Stimulated activated CD8-positive, alpha-beta memory T cell treated with anti-CD3 and anti-CD28 coated beads, Interleukin-4, amount 100 ng/mL, for 48 hours (primary cell): ENCODE data around the gene SYT7.
A peak's percentile ranks its signal among the peaks of the same experiment; 100 is the strongest.

Experiments
- DNase-seq: peaks from one replicate; pipeline ENCODE4 v3.0.0-alpha.2; 2020

The SYT7 gene

DNA sequence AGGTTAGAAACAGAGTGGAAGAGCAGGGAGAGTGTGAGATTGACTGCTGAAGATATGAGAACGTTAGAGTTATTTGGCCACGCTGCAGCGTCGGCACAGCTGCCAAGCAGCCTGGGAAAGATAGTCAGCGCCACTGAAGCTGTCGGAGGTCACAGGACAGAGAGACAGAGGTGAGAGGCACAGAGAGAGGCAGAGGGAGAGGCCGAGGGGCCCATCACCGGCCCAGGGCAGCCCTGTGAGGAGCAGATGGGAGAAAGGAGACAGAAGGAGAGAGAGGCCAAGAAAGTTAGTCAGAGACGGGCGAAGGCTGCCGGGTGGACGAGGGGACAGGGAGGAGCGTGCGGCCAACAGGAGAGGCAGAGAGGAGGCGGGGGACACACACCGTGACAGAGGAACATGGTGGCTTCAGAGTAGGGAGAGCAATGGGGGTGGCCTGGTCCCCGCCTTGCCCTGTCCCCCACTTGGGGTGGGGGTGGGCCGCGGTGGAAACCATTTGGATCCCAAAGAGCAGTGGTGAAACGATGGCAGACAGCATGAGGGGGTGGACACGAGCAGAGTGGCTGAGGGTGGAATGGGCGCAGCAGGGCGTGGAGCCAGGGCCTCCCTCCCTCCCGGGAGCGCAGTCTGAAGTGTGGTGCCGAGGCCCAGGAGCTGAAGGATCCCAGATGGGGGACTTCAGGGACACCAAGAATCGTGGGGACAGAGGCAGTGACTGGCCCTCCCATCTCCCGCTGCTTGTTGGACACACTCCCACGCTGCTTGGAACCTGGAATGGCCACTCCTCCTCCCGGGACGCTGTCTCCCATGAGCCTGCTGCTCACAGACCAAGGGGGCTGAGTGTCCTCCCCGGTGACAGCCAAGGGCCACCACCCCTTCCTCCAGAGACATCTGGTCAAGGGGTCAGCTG, 45.7 kb downstream of the SYT7 start:
- no peak for DNase-seq

DNA sequence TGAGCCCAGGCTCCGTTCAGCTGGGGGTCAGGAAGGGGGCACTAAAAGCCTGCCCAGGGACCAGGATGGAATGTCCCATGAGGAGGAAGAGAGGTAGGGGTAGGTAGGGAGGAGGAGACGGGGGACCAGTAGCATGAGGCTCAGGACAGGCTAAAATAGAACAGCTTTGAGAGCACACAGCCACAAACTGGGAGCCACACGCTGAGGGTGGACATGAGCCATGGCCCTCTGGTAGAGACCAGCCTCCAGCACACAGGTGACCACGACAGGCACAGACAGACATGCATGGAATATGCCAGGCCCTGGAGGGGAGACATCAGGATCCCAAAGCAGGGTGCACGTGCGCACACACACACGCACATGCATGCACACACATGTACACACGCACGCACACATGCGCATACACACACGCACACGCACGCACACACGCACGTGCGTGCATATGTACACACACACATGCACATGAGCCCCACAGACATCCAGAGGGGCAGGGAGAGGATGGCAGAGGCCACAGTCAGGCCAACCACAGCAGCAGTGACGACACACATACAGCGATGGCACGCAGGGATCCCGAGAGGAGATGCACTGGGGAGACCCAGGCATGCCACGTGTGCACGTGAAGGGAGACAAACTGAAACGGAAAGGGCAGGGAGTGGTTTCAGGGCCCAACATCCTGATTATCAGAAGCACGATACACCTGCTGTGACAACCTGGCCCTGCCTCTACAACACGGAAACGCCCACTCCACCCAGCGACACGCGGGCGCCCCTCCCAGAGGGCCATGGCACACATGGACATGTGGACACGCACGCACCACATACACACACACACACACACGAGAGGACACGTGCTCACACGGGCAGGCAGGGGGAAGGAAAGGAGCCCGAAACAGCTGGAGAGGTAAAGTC, 46.6 kb downstream of the SYT7 start:
- DNase-seq: no peak

DNA sequence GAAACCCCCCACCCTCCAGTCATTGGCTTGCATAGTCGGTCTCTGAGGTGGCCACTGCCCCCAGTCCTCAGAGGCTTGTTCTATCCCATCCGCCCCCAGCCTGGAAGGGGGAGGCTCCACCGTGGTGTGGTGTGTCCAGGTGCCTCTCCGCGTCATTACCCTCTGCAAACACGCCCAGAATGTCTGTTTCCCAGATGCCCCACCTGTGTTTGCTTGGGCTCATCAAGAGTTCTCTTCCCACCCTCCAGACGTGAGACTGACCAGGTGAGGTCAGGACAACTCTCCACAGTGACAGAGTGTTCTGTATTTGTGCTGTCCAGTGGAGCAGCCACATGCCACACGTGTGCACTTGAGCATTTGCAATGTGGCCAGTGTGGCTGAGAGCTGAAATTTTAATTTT, 47.5 kb downstream of the SYT7 start:
- no peak for DNase-seq

DNA sequence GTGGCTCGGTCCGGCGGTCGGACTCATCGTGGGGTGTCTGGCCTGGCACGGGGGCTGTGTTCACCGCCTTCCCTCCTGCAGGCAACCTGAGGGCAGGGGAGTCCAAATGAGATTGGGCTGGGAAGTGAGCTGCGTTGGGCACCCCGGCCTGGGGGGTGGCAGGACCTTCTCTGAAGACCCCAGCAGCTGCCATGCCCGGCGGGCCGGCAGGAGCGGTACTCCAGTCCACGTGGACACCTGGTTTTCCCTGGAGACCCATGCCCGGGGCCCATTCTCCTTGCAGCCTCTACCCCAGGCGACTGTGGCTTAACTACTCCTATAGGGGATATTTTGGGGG, 47.9 kb downstream of the SYT7 start:
- DNase-seq: no peak

DNA sequence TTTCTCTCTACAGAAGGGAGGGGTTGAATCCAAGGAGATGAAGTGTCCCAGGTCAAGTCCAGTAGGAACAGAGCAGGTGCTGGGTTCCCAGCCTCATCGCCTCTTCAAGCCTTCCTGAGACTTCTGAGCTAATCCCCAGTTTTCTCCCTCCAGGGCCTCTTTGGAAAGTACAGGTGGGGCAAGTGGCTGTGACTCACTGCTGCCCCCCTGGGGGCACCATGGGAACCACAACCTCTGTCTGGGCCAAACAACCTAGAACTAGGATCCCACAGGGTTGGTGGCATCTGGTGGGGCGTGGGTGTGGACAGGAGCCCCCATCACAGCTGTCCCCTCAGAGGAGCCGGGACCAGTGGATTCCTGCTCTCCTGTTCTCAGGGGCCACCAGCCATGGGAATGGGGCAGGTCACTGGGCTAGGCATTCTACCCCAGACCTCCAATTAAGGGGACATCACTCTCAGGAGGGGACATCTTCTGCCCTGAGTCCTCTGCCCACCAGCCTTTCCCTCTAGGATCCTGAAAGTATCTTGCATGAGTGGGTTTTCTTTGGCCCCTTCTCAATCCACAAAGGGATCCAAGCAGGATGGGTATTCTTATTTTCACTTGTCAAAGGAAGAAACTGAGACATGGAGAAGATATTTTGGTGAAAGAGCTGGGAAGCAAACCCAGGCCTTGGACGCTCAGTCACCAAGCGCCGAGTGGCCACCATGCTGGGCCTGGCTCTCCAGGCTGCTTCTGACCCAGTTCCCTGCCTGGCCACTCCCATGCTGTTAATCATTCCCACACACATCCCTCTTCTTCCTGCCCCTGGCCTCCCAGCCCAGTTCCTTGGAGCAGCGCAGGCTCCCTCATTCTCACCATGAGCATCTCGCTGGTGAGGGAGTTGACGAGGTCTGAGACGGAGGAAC, 48.5 kb downstream of the SYT7 start:
- peak; percentile 71 for DNase-seq

DNA sequence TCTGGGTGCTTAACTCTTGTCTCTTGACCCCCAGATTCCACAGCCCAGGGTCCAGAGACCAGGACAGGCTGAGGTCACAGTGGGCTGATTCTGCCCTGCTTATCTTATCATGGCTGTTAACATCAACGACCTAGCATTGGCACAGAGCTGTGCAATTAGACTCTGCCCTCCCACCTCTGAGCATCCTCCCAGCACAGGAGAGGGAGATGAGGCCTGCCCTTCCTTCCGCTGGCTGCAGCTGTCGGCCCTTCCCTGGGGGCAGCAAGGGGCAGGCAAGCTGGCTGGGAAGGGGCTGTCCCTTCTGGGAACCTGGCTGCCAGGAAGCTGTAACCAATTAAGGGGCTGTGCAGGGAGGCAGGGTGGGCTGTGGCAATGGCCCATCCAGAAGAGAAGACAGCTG, 49.8 kb downstream of the SYT7 start:
- no peak for DNase-seq

DNA sequence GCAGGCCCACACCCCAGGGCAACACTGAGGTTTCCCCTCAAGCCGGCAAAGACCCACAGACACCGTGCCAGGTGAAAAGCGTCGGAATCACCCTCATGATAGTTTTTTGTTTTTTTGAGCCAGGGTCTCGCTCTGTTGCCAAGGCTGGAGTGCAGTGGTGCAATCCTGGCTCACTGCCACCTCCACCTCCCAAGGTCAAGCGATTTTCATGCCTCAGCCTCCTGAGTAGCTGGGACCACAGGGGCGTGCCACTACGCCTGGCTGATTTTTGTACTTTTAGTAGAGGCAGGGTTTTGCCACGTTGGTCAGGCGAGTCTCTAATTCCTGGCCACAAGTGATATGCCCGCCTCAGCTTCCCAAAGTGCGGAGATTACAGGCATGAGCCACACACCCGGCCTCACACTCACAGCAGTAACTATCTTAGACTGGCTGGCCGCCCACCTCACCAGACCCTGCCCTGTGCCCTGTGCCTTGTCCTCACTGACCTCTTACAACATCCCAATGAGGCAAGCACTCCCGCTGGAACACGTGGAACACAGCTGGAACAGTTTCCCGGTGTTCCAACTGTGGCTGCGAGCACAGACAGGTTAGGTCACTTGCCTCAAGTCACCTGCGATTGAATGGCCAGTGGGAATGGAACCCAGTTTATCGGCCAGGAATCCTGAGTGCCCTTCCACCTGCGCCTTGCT, 51.2 kb downstream of the SYT7 start:
- no peak for DNase-seq

DNA sequence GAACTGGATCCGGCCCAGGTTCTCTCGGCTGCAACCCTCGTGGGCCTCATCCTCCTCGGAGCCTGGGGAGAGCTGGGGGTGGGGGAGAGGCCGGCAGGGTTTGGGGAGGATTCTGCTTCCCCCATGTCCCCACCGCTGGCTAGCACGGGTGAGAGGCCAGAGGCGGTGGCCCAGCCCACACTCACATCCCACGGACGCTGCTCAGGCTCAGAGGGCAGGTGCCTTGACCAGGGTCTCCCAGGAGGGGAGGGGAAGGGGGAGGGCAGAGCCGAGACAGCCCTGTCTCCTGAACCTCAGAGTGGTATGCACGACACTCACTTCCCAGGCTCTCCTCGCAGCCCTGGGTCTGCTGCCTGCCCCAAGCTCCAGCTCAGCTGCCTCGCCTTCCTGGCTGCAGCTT, 52.8 kb downstream of the SYT7 start:
- no peak for DNase-seq

DNA sequence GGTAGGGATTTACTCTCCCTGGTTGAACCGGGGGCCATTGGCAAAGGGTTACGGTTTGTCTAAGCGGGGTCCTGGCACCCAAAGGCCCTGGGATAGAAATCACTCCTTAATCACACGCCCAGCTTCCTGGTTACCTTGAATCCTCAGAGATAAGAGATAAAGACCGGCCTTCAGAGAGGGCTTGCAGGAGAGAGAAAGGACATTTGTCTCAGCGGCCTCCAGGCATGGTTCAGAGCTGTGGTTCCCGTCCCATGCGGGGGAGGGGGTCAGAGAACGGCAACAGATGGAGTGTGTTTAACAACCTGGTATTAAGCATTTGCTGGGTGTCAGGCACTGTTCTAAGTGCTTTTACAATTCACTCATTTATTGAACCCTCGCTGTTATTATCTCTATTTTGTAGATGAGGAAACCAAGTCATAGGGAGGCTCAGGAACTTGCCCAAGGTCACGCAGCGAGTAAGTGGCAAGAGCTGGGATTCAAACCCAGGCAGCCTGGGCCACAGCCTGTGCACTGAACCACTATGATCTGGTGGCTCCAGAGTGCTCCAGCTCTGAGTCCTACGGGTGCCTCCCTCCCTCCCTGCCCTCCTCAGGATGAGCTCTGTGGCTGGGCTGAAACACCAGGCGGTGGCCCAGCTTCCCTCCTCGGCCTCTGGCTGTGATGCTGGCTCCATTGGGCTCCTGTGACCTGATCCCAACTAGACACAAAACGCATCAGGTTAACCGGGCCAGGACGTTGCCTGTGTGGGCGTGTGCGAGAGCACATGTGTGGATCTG, 53.7 kb downstream of the SYT7 start:
- no peak for DNase-seq

DNA sequence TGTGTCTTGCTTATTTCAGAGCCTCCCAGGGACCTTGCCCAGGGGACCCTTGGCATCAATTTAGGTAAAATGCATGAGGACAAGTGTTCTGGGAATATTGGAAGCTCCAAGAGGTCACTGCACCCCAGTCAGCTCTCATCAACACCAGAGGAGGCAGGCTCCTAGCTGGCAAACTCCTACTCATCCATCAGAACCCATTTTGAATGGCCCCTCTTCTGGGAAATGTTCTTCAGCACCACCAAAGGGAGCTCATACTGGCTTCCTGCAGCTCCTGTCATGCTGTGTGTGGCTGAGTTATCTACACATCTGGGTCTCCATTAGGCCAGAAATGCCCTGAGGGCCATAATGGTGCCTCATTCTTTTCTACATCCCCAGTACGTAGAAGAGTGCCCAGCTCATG, 54.6 kb downstream of the SYT7 start:
- DNase-seq: no peak

DNA sequence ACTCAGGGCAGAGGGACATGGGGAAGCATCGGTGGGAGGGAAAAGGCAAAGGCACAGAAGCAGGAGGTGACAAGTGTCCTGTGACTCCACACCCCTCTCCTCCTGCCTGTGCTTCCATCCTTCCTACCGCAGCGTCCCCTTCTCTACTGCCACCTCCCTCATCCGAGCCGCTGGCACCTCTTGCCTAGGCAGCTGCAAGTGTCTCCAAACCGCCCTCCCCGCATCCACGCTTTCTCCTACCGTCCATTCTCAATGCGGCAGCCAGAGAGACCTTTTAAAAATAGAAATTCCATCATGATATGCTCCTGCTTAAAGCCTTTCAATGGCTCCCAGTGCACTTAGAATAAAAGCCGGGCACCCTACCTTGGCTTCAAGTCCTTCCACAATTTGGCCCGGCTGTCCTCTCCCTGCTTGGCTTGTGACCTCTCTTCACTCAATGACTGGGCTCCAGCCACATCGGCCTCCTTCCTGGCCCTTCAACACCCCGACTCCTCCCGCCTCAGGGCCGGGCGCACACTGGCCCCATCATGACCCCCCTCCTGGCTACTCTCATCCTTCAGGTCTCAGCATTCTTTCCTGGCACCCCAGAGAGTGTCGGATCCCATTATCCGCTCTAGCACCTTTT, 55.8 kb downstream of the SYT7 start:
- no peak for DNase-seq

DNA sequence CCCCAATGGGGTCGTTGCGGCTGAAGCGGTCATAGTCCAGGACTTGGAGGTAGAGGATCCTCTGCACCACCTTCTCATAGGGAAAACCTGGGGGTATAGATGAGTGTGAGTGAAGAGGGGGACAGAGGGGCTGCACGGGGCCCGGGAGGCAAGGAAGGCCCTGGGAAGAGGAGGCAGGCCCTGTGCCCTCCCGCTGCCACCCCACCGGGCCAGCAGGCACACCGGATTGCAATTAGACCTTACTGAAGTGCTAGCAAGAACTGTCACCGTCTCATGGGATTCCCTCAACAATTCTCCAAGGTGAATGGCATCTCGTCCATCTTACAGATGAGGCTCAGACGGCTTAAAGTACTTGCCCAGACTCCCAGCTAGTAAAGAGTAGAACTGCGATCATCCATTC, 56.4 kb downstream of the SYT7 start:
- no peak for DNase-seq

DNA sequence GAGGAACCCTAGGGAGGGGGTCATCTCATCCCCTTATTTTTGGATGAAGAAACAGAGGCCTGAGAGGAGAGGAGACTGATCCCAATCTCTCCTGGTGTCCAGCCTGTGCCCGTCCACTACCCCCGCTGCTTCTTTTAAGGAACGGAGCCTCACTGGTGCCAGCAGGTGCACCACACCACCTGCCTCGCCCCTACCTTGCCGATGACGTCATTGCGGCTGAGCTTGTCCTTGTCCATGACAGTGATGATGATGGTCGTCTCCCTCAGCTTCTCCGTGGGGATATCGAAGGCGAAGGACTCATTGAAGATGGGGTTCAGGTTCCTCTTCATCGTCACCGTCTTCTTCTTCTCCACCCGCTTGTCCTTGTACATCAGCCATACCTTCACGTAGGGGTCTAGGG, 58.0 kb downstream of the SYT7 start:
- no peak for DNase-seq

DNA sequence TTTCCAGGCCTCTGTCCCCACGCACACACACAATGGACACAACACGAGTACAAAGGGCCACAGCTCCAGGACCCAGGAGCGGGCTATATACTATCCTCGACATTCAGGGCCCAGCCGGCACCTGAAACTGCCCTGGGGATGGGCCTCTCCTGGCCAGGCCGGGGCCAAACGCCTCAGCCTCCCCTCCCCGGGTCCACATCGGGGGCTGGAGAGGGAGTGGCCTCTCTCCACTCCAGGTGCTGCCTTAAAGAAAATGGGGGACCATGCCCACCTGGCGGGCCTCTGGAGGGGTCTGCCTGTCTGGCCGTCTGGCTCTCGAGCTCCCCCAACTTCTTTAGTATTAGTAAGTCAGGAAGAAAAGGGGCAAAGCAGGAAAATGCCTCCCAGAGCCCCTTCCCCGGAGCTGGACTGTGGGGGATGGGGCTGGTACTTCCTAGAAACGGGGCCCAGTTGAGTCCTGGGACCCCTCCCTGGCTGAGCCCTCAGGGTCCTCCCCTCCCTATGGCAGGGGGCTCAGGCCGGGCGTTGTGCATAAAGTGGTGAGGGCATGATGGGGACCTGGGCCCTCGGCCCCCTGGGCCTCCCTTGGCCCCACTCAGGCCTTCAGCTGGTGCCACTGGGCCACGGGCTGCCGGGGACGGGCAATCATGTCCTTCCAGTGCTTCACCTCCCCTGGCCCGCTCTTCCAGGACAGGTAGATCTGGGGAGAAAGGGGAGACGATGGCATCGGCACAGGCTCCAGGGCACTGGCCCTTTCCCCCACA, 62.7 kb downstream of the SYT7 start:
- DNase-seq: no peak

DNA sequence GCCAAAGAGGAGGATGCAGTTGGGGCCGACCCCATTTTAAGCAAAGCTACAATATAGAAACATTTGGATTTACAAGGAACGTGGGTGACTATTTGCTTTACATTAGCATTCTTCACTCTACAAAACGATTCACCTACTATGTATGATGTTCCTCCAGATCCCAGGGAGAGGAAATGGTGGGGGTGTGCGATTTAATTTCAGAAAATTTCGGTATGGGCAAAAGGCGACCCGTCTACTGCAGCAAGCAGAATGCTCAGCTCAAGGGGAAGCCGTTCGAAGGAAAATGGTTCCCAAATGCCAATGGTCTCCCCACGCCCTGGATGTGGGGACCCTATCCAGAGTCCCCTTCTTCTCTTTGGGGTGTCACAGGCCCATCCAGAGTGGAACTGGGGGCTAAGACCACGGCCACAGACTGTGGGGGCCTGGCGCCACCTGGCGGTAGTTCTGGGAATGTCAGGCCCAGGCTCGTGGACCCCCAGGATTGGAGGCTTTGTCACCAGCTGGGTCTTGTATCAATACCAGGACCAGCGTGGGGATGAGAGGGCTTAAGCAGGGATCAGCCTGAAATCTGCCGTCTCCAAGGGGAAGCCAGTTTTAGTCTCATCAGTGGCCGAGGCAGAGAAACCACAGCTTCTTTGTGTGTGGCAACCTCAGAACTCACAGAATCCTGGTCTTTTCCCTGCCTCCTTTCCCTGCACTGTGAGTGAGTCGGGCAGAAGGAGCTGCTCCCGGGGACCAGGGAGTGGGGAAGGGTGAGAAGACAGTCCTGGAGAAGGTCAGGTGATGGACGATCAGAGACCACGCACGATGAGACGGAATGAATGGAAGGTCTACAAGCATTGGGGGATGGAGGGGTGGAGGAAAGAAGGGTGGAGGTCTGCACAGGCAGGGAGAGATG, 64.0 kb downstream of the SYT7 start:
- peak; percentile 87 for DNase-seq

DNA sequence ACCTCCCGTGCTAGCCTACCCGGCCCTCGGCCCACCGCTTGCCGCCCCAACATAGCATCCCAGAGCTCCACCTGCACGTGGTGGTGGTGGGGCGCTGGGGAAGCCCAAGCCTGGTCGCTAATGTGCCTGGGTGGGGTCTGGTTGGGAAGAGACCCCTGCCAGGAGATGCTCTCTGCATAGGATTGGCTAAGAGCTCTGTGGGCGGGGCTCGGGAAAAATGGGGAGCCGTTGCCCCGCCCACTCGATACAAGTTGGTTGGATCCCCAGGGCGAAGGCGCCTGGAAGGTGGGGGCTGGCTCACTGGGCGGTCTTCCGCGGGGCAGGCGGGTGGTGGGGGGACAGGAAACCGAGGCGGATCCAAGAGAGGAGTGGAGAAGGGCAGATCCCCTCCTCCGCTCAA, 64.7 kb downstream of the SYT7 start:
- DNase-seq: peak; percentile 30

DNA sequence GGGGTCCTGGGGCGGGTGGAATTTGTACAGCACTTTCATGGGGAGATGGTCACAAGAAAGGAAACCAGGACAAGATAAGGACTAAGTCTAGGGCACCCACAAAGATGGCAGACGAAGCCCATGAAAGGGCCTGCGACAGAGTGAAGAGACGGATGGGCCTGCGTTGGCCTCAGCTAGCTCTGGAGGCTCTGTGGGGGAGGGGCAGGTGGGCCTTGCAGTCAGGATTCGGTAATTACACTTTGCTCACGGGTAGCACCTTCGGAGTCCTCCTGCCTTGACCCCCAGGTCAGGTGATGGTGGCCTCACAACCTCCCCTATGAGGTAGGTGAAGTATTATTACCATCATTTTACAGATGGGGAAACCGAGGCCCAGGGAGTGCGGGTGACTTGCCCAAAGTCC, 65.2 kb downstream of the SYT7 start:
- no peak for DNase-seq

DNA sequence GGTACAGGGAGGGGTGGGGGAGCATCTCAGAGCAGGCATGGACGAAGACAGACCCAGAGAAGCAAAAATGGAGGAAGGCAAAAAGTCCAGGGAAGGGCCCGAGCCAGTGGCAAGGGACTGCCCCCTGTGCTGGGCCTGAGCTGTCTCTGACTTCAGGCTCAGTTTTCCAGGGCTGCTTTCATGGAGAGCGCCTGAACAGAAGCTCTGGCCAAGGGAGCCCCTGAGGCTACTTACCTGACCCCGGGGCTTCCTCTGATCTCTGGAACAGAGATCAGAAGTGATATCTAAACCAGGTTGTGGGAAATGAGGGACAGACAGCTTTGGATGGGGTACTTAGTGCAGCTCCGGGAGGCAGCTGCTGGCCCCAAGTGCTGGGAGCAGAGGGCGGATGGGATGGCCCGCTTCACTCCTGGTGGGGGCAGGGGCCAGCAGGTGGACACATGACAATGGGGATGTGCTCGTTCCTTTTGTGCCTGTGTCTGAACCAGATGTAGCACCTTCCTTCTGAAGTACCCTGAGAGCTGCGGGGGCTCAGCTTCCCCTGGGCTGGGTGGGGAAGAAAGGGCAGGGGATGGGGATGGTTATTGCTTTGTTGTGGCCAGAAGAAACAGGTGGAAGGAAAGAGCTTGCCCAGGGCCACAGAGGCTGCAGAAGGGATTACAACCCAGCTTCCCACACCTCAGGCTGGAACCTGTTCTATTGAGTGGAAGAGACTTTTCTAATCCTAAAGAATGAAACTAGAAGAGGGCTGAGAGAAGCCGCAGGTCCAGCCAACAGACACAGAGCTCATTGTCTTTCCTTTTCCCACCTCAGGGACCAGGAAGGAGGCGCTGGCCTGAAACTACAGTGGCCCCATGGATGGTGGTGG, 66.6 kb downstream of the SYT7 start:
- DNase-seq: no peak
